ENCODE results near the gene ZDHHC8. TPM values are rescaled to one million over a fixed set of nuclear protein-coding genes. Genes with fewer than 3 reads are reported as not detected.

ZDHHC8 gene
- total and polyA plus RNA-seq, 7 donors, result 9.7 to 23.7 (median 15.8) TPM

- DNase-seq, result no peak
- Histone ChIP-seq H3K27ac (no peak overlapping the region), H3K9me3 (no peaks in the 10 kb centered on the region)
These were observed 44.0 kb upstream of the ZDHHC8 start for GRCh38 chr22:20087319-20088262.

GRCh38 chr22:20088263-20088648, 43.3 kb upstream of the ZDHHC8 start:
- Histone ChIP-seq H3K27ac (no peak overlapping the region), H3K27me3 (ENCODE audit: insufficient read depth in 3 of 3, low read length in 2 of 3) (no peaks in the 10 kb centered on the region), H3K9me3 (no peaks in the 10 kb centered on the region), H3K36me3 (ENCODE audit: insufficient read depth in 1 of 2, low read depth in 1 of 2) (peaks cover 27 to 76% of the 10 kb centered on the region in 2 donors), H3K4me1 (peaks cover 24% of the 10 kb centered on the region), H3K4me3 (no peak overlapping the region)
- DNase-seq, result no peak
- 84 to 86% (median 85%) methylated on average over 8 of the region's 8 CpGs for WGBS, 3 donors
- intact Hi-C loops (cut with DNase I), result no loop called here
- no peak for ATAC-seq
- no peak for TF ChIP-seq CTCF (IDR thresholded peaks at IDR 0.05)

More at GRCh38 chr22:20087319-20088262, 44.0 kb upstream of the ZDHHC8 start:
- WGBS, 3 donors, result 87 to 95% (median 90%) methylated on average over 14 of the region's 14 CpGs
- H3K36me3 ChIP-seq (ENCODE audit: insufficient read depth in 1 of 2, low read depth in 1 of 2), result peaks cover 27 to 72% of the 10 kb centered on the region in 2 donors
- no peaks in the 10 kb centered on the region for H3K27me3 ChIP-seq (ENCODE audit: insufficient read depth in 3 of 3, low read length in 2 of 3)
- no peak overlapping the region for H3K4me3 ChIP-seq
- peaks cover 31% of the 10 kb centered on the region for H3K4me1 ChIP-seq
- intact Hi-C loops (cut with DNase I), result no loop called here
- TF ChIP-seq CTCF (IDR thresholded peaks at IDR 0.05), result no peak
- no peak for ATAC-seq

- DNase-seq (no peak), ATAC-seq (no peak)
- H3K27ac ChIP-seq, result no peak overlapping the region
- H3K4me1 ChIP-seq, result peaks cover 21% of the 10 kb centered on the region
- H3K9me3 ChIP-seq, result no peaks in the 10 kb centered on the region
- no peaks in the 10 kb centered on the region for H3K27me3 ChIP-seq (ENCODE audit: insufficient read depth in 3 of 3, low read length in 2 of 3)
- intact Hi-C loops (cut with DNase I), result no loop called here
- 91 to 93% (median 92%) methylated on average over 17 of the region's 17 CpGs for WGBS, 3 donors
- no peak for TF ChIP-seq CTCF (IDR thresholded peaks at IDR 0.05)
- peaks cover 27 to 85% of the 10 kb centered on the region in 2 donors for H3K36me3 ChIP-seq (ENCODE audit: insufficient read depth in 1 of 2, low read depth in 1 of 2)
- H3K4me3 ChIP-seq, result no peak overlapping the region
These were observed 42.2 kb upstream of the ZDHHC8 start for GRCh38 chr22:20089226-20089976.

- no peak overlapping the region for H3K27ac ChIP-seq
- intact Hi-C loops (cut with DNase I), result no loop called here
- TF ChIP-seq CTCF (IDR thresholded peaks at IDR 0.05), result no peak
- no peak for DNase-seq
- peaks cover 27 to 92% of the 10 kb centered on the region in 2 donors for H3K36me3 ChIP-seq (ENCODE audit: insufficient read depth in 1 of 2, low read depth in 1 of 2)
- 88 to 95% (median 89%) methylated on average over 11 of the region's 11 CpGs for WGBS, 3 donors
- H3K9me3 ChIP-seq, result no peaks in the 10 kb centered on the region
- H3K4me1 ChIP-seq, result peaks cover 13% of the 10 kb centered on the region
- ATAC-seq, result no peak
- H3K27me3 ChIP-seq (ENCODE audit: insufficient read depth in 3 of 3, low read length in 2 of 3), result no peaks in the 10 kb centered on the region
- no peak overlapping the region for H3K4me3 ChIP-seq
These were observed 41.5 kb upstream of the ZDHHC8 start for GRCh38 chr22:20089977-20090729.

Measured in psoas muscle (tissue), 8 donors.